SK-N-SH treated with all-trans-retinoic acid at 6 μM for 48 hours (cell line): ENCODE measurements around the gene ALG2.

Experiments used
- ATAC-seq: fragments of 200-7000 bp; cut with Tn5 transposase; 3 replicates; pipeline ENCODE4 v1.9.1; 2020; ENCODE audit warnings: mild to moderate bottlenecking, moderate library complexity
- ARNTL ChIP-seq: fragments of 450-650 bp; formaldehyde crosslinking; IDR thresholded peaks from 2 replicates; pipeline ENCODE4 v1.5.0; 2020; ENCODE audit warnings: low read depth, mild to moderate bottlenecking, moderate library complexity, borderline replicate concordance
- BACH2 ChIP-seq: fragments of 250-450 bp; sonication (Bioruptor Pico); IDR thresholded peaks from 2 replicates; pipeline ENCODE4 v1.9.0; 2021; ENCODE audit warnings: mild to moderate bottlenecking, borderline replicate concordance
- CSDC2 ChIP-seq: fragments of 250-450 bp; sonication (Bioruptor Pico); IDR thresholded peaks from 2 replicates; pipeline ENCODE4 v1.5.0; 2020; ENCODE audit warnings: mild to moderate bottlenecking, moderate library complexity
- ESRRG ChIP-seq: fragments of 250-450 bp; sonication (Bioruptor Pico); IDR thresholded peaks from 2 replicates; pipeline ENCODE4 v1.6.1; 2021; ENCODE audit warnings: mild to moderate bottlenecking
- GLIS3 ChIP-seq: fragments of 250-450 bp; sonication (Bioruptor Pico); IDR thresholded peaks from 2 replicates; pipeline ENCODE4 v1.5.0; 2020; ENCODE audit warnings: mild to moderate bottlenecking, moderate library complexity
- ISL1 ChIP-seq: fragments of 250-450 bp; sonication (Bioruptor Pico); IDR thresholded peaks from 2 replicates; pipeline ENCODE4 v2.1.2; 2022; ENCODE audit warnings: mild to moderate bottlenecking, moderate library complexity
- OSR1 ChIP-seq: fragments of 250-450 bp; sonication (Bioruptor Pico); IDR thresholded peaks from 2 replicates; pipeline ENCODE4 v1.8.0; 2022; ENCODE audit warnings: moderate library complexity, mild to moderate bottlenecking, inconsistent platforms
- PATZ1 ChIP-seq: fragments of 250-450 bp; sonication (Bioruptor Pico); IDR thresholded peaks from 2 replicates; pipeline ENCODE4 v1.8.0; 2020; ENCODE audit warnings: mild to moderate bottlenecking, moderate library complexity, borderline replicate concordance
- POU6F1 ChIP-seq: fragments of 250-450 bp; sonication (Bioruptor Pico); IDR thresholded peaks from 2 replicates; pipeline ENCODE4 v1.8.0; 2021; ENCODE audit warnings: low read depth, mild to moderate bottlenecking, moderate library complexity, borderline replicate concordance
- PPARA ChIP-seq: fragments of 250-450 bp; sonication (Bioruptor Pico); IDR thresholded peaks from 2 replicates; pipeline ENCODE4 v1.5.0; 2020; ENCODE audit warnings: mild to moderate bottlenecking, borderline replicate concordance
- RARB ChIP-seq: fragments of 250-450 bp; sonication (Bioruptor Pico); IDR thresholded peaks from 2 replicates; pipeline ENCODE4 v1.8.0; 2021; ENCODE audit warnings: mild to moderate bottlenecking, moderate library complexity
- SNAI2 ChIP-seq: fragments of 250-450 bp; sonication (Bioruptor Pico); IDR thresholded peaks from 2 replicates; pipeline ENCODE4 v1.5.0; 2020; ENCODE audit warnings: mild to moderate bottlenecking, moderate library complexity
- TCF4 ChIP-seq: fragments of 250-450 bp; sonication (Bioruptor Pico); IDR thresholded peaks from 2 replicates; pipeline ENCODE4 v1.8.0; 2021; ENCODE audit warnings: mild to moderate bottlenecking, moderate library complexity, borderline replicate concordance
- TOX ChIP-seq: fragments of 250-450 bp; sonication (Bioruptor Pico); IDR thresholded peaks from 2 replicates; pipeline ENCODE4 v1.8.0; 2021; ENCODE audit warnings: mild to moderate bottlenecking, moderate library complexity, borderline replicate concordance
- TSHZ2 ChIP-seq: fragments of 250-450 bp; sonication (Bioruptor Pico); IDR thresholded peaks from 2 replicates; pipeline ENCODE4 v1.5.0; 2020; ENCODE audit warnings: mild to moderate bottlenecking, moderate library complexity
- ZFP3 ChIP-seq: fragments of 250-450 bp; sonication (Bioruptor Pico); IDR thresholded peaks from 2 replicates; pipeline ENCODE4 v1.5.0; 2020; ENCODE audit warnings: mild to moderate bottlenecking, moderate library complexity
- ZFP30 ChIP-seq: fragments of 450-650 bp; formaldehyde crosslinking; IDR thresholded peaks from 2 replicates; pipeline ENCODE4 v1.5.0; 2022; ENCODE audit warnings: mild to moderate bottlenecking, moderate library complexity
- ZNF565 ChIP-seq: fragments of 450-650 bp; formaldehyde crosslinking; conservative IDR thresholded peaks from 2 replicates; pipeline ENCODE4 v1.5.0; 2020; ENCODE audit warnings: low read depth, mild to moderate bottlenecking, moderate library complexity
- ZNF70 ChIP-seq: fragments of 450-650 bp; formaldehyde crosslinking; IDR thresholded peaks from 2 replicates; pipeline ENCODE4 v1.5.0; 2020; ENCODE audit warnings: mild to moderate bottlenecking, moderate library complexity

Gene ALG2

GRCh38 chr9:99220011-99220410, 1.7 kb downstream of the ALG2 start:
- no peak for TF ChIP-seq ESRRG (CRISPR knock-in tag)
- no peak for TF ChIP-seq CSDC2 (CRISPR knock-in tag)
- TF ChIP-seq ZNF565 (CRISPR knock-in tag) = no peak
- TF ChIP-seq OSR1 (CRISPR knock-in tag) = no peak
- no peak for TF ChIP-seq TCF4 (CRISPR knock-in tag)
- no peak for TF ChIP-seq ZFP3 (CRISPR knock-in tag)
- TF ChIP-seq GLIS3 (CRISPR knock-in tag) = no peak
- TF ChIP-seq SNAI2 (CRISPR knock-in tag) = no peak
- no peak for TF ChIP-seq TSHZ2 (CRISPR knock-in tag)
- TF ChIP-seq PPARA (CRISPR knock-in tag) = no peak
- no peak for ATAC-seq

GRCh38 chr9:99216073-99216472, 5.7 kb downstream of the ALG2 start:
- ATAC-seq = no peak
- no peak for TF ChIP-seq POU6F1
- TF ChIP-seq ZNF70 (CRISPR knock-in tag) = no peak
- no peak for TF ChIP-seq ARNTL (CRISPR knock-in tag)
- TF ChIP-seq TOX (CRISPR knock-in tag) = no peak
- no peak for TF ChIP-seq ZFP30 (CRISPR knock-in tag)
- no peak for TF ChIP-seq GLIS3 (CRISPR knock-in tag)
- no peak for TF ChIP-seq ESRRG (CRISPR knock-in tag)
- no peak for TF ChIP-seq PPARA (CRISPR knock-in tag)
- no peak for TF ChIP-seq ISL1 (CRISPR knock-in tag)
- TF ChIP-seq TCF4 (CRISPR knock-in tag) = no peak
- TF ChIP-seq ZNF565 (CRISPR knock-in tag) = no peak
- TF ChIP-seq SNAI2 (CRISPR knock-in tag) = no peak
- TF ChIP-seq, all 23 proteins: peak for 0

GRCh38 chr9:99213197-99213596, 8.5 kb downstream of the ALG2 start:
- ATAC-seq = no peak
- TF ChIP-seq GLIS3 (CRISPR knock-in tag) = no peak
- TF ChIP-seq PATZ1 = no peak
- no peak for TF ChIP-seq SNAI2 (CRISPR knock-in tag)
- no peak for TF ChIP-seq CSDC2 (CRISPR knock-in tag)
- no peak for TF ChIP-seq POU6F1
- no peak for TF ChIP-seq OSR1 (CRISPR knock-in tag)
- TF ChIP-seq ZNF70 (CRISPR knock-in tag) = no peak
- TF ChIP-seq ISL1 (CRISPR knock-in tag) = no peak
- TF ChIP-seq TOX (CRISPR knock-in tag) = no peak
- no peak for TF ChIP-seq PPARA (CRISPR knock-in tag)
- no peak for TF ChIP-seq RARB (CRISPR knock-in tag)
- no peak for TF ChIP-seq BACH2
- TF ChIP-seq TSHZ2 (CRISPR knock-in tag) = no peak
